DMS53 treated with DMSO at 0.1 percent for 48 hours (cell line): ENCODE data around the gene NAA35.

ENCODE experiments used
- DNase-seq: peaks from one replicate; lab custom pipeline; 2025; ENCODE audit not compliant: unreplicated experiment; lab: John Stamatoyannopoulos, UW

Gene NAA35

DNA sequence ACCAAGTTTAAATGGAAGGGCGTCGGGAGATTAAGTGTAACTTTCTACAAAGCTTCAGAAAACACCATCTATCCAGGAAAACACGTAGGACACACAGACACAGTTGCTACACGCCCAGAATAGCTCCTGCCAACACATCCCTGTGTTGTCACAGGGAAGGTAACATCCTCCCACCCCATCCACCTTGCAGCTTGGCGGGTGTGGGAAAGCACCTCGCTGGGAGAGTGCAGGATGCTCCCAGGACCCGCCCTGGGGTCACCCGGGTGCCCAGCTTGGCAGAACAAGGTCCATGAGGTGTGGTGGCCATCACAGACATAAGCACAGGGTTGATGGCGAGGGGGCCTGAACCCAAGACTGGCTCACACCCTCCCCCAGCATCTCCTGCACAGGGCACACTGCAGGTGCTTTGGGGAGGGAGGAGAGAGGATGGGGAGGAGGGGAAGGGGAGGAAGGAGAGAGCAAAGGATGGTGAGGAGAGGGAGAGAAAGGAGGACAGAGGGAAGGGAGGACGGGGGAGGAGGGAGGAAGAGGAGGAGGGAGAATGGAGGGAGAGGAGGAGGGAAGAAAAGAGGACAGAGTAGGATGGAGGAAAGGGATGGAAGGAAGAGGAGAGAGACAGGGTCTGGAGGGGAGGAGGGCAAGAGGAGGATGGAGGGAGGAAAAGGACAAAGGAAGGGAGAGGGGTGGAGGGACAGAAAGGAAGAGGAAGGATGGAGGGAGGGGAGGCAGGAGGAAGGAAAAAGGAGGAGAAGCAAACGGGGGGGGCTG is 121.2 kb downstream of the NAA35 start:
- DNase-seq: no peak

DNA sequence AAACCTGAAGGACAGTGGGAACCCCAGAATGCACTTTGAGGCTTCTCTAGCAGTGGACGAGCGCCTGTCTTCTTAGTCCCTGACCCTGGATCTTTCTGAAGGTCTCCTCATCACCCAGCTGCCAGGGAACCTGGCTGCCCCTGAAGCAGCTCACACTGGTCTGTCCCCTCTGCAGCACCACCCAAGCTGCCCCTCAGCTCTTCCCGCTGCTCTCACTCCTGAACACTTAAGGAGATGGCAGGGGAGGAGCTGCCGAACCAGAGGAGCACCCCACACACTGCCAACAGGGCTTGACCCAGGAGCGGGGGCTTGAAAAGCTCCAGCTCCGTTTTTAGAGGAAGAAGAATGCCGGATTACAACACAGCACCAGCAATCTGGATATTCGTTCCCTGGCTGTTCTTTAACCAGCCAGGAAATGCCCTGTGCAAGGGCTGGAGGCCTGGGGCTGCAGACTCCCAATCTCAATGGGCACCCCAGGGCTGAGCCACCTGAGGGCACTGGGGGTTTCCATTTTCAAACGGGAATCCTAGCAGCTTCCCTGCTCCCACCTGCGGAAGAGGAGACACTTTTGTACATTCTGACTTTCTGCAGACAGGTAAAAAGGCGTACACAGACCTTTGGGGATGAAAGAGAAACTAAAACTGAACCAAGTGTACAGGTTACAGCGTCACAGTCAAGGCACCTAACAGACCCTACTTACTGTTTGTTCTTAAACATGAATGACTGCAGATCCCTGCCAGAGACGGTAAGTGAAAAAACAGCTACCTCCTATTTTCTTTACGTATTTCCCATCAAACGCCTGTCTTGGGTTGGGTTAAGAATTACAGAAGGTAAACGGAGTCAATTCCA is 122.1 kb downstream of the NAA35 start:
- no peak for DNase-seq

GRCh38 chr9:86064220-86064619 is 123.3 kb downstream of the NAA35 start:
- no peak for DNase-seq

DNA sequence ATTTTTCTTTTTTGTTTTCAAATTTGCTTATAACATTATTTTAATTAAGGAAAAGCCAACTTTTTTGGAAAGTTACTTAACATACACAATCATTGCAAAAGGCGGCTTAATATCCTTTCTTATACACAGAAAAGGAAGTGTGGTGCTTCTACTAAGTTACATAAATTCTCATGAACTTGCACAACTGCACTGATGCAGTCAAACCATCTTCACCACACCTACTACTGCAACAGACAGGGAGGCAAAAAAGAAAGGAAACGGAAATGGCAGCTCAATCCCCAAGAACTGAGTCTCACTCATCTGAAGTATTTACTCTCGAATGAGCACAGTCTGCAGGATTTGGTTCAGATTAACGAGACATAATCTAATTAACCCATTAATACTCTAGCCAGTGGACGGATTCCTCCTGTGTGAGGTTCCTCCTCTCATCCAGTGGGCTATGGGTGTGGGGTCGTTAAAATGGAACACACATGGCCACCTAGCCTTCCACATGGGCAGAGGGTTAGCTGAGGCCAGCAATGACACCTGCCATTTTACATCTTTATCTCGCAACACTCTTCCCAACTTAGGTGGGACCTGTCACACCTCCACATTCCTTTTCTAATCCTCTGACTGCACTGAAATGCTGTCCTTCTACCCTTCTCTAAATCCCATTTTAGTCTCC is 128.4 kb downstream of the NAA35 start:
- no peak for DNase-seq
